Liver (tissue), 9 donors: Measurements from ENCODE around the gene PRSS27. TPM values are rescaled to one million over a fixed set of nuclear protein-coding genes. Genes with fewer than 3 reads are reported as not detected.
"Not testable (repeated sequence)": the region's sequence is repeated elsewhere in the genome, so short reads cannot be mapped to it uniquely, and the experiment has no call there.

Source experiments
- DNase-seq: peaks from one replicate; pipeline ENCODE4 v3.0.0-alpha.2; 2017; ENCODE audit warnings: low spot score
- H3K27ac ChIP-seq, 2 donors: one replicate each; pipeline ENCODE4 v1.7.0; 2013; ENCODE audit warnings: inconsistent platforms in 2 of 2, low read length in 2 of 2, control low read depth in 1 of 2, low read depth in 1 of 2, mild to moderate bottlenecking in 1 of 2
- H3K27me3 ChIP-seq, 4 donors: one replicate each; pipeline versions ENCODE4 v1.6.1 to v1.7.0; 2013; ENCODE audit warnings: low read length in 3 of 4, inconsistent platforms in 1 of 4, mild to moderate bottlenecking in 1 of 4, moderate library complexity in 1 of 4; ENCODE audit not compliant: control insufficient read depth in 4 of 4, insufficient read depth in 4 of 4
- H3K36me3 ChIP-seq, 4 donors: one replicate each; pipeline versions ENCODE4 v1.6.1 to v1.7.0; 2013; ENCODE audit warnings: low read length in 3 of 4, mild to moderate bottlenecking in 3 of 4, low read depth in 1 of 4, moderate library complexity in 1 of 4; ENCODE audit not compliant: control insufficient read depth in 4 of 4, insufficient read depth in 3 of 4
- H3K4me1 ChIP-seq, 4 donors: one replicate each; pipeline versions ENCODE4 v1.6.1 to v1.7.0; 2013; ENCODE audit warnings: low read length in 3 of 4, mild to moderate bottlenecking in 3 of 4, moderate library complexity in 1 of 4; ENCODE audit not compliant: control insufficient read depth in 4 of 4, insufficient read depth in 4 of 4
- H3K4me3 ChIP-seq, 3 donors: one replicate each; pipeline versions ENCODE4 v1.6.1 to v1.7.0; 2013; ENCODE audit warnings: low read length in 3 of 3, control low read depth in 1 of 3, low read depth in 1 of 3, mild to moderate bottlenecking in 1 of 3
- H3K9ac ChIP-seq, 2 donors: one replicate each; pipeline ENCODE4 v1.7.0; 2013; ENCODE audit warnings: low read length in 2 of 2, mild to moderate bottlenecking in 2 of 2, moderate library complexity in 2 of 2, control low read depth in 1 of 2, low read depth in 1 of 2
- H3K9me3 ChIP-seq, 4 donors: one replicate each; pipeline versions ENCODE4 v1.6.1 to v1.7.0; 2013; ENCODE audit warnings: low read length in 3 of 4; ENCODE audit not compliant: control insufficient read depth in 4 of 4
- FOXA2 ChIP-seq: IDR thresholded peaks from 2 replicates; pipeline ENCODE4 v1.6.1; 2016; ENCODE audit warnings: antibody characterized with exemption
- GABPA ChIP-seq, 2 donors: IDR thresholded peaks in 1 of 2; conservative IDR thresholded peaks in 1 of 2; 2 replicates each; pipeline ENCODE4 v1.6.1; 2016; ENCODE audit warnings: antibody characterized with exemption in 2 of 2, mild to moderate bottlenecking in 1 of 2, moderate library complexity in 1 of 2
- HNF4A ChIP-seq, 2 donors: conservative IDR thresholded peaks; 2 replicates each; pipeline ENCODE4 v1.6.1; 2016; ENCODE audit warnings: antibody characterized with exemption in 2 of 2, mild to moderate bottlenecking in 2 of 2
- MAX ChIP-seq: IDR thresholded peaks from 2 replicates; pipeline ENCODE4 v1.6.1; 2016; ENCODE audit warnings: antibody characterized with exemption
- NR2F2 ChIP-seq: IDR thresholded peaks from 2 replicates; pipeline ENCODE4 v1.6.1; 2016; ENCODE audit warnings: antibody characterized with exemption
- RXRA ChIP-seq, 2 donors: IDR thresholded peaks; 2 replicates each; pipeline ENCODE4 v1.6.1; 2017 to 2018; ENCODE audit warnings: antibody characterized with exemption in 2 of 2, mild to moderate bottlenecking in 1 of 2
- SP1 ChIP-seq: IDR thresholded peaks from 2 replicates; pipeline ENCODE4 v1.6.1; 2018; ENCODE audit warnings: antibody characterized with exemption, mild to moderate bottlenecking
- TAF1 ChIP-seq: conservative IDR thresholded peaks from 2 replicates; pipeline ENCODE4 v1.6.1; 2016; ENCODE audit warnings: antibody characterized with exemption, mild to moderate bottlenecking
- WGBS: extraction: QIAGEN DNeasy Blood & Tissue Kit; methylation state at CpG from one replicate; pipeline ENCODE4 v1.1.7; 2013; 5-methylcytosine and 5-hydroxymethylcytosine counted together
- polyA plus RNA-seq, 2 donors: library from polyadenylated mRNA; stranded (reverse) in 1 of 2; unstranded in 1 of 2; fragments of 200-250 nt in 1 of 2; fragments of >200 nt in 1 of 2; fragmentation: Nextera tagmentation in 1 of 2; extraction: Ambion mirVana in 1 of 2; gene quantifications; one replicate each; pipeline versions ENCODE4 v1.2.1 to v1.2.3, GENCODE V29; 2013 to 2015
- total RNA-seq, 2 donors: library from RNA; depleted of rRNA; stranded (reverse); fragments of >200 nt; gene quantifications; one replicate each; pipeline ENCODE4 v1.2.3, GENCODE V29; 2014
- TF ChIP-seq, protein P1 (sequence below): IDR thresholded peaks from 2 replicates; pipeline ENCODE4 v1.6.1; 2016; ENCODE audit warnings: antibody characterized with exemption
- TF ChIP-seq, protein P2 (sequence below): IDR thresholded peaks from 2 replicates; pipeline ENCODE4 v1.6.1; 2016; ENCODE audit warnings: antibody characterized with exemption, mild to moderate bottlenecking
- TF ChIP-seq, protein P3 (sequence below): IDR thresholded peaks from 2 replicates; pipeline ENCODE4 v1.6.1; 2016; ENCODE audit warnings: antibody characterized with exemption
- donor health status: healthy.
- donor health status: healthy.
- donor health status: healthy.
- donor health status: healthy.
- donor health status: healthy.

The PRSS27 gene
- total and polyA plus RNA-seq, 4 donors, result 0.05 to 1.5 (median 0.22) TPM; not detected in 1

DNA sequence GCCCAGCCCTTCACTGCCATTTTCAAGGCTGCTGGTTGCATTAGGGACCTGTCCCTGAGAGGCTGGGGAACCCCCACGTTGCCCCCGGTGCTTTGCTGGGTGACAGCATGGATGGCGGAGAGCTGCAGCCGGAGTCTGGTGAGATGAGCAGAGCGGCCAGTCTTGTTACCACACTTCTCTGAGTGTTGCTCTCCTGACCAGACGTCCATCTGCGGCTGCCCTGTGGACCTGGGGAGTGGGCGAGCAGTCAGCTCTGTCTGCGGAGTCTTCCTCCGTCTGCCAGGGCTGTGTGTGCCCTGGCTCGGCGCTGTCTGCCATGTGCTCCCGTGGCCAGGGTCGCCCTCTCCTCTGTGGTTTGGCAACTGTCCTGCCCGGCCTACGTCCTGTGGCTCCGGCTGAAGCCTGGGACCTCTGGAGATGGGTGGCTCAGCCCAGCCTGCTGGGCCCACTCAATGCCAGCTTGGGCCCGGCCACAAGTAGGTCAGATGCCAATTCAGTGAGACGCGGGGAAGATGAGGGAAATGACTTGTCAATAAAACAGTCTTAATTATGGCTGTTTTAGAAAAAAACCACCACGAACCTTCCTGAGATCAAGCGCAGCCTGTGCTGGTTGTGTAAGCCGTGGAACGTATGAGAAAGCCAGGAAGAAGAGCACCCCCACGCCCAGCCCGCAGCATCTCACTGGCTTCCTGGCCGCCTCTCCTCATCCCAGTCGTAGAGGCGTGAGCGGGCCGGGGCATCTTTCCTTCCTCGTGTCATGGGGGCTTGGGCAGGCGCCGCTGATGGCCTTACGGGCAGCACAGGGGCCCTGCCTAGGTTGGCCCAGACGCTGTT, 29.8 kb downstream of the PRSS27 start:
- no peaks in the 10 kb centered on the region for H3K9me3 ChIP-seq
- no peak overlapping the region for H3K4me3 ChIP-seq
- H3K36me3 ChIP-seq, result peaks cover 0 to 10% (median 4%) of the 10 kb centered on the region in 4 donors
- no peak overlapping the region for H3K27ac ChIP-seq
- H3K27me3 ChIP-seq, result no peaks in the 10 kb centered on the region
- WGBS, result 87% methylated on average over 36 of the region's 36 CpGs
- DNase-seq, result no peak
- peaks cover 0 to 12% (median 7%) of the 10 kb centered on the region in 4 donors for H3K4me1 ChIP-seq
- TF ChIP-seq RXRA (IDR thresholded peaks at IDR 0.05), result no peak
- TF ChIP-seq, protein P1, sequence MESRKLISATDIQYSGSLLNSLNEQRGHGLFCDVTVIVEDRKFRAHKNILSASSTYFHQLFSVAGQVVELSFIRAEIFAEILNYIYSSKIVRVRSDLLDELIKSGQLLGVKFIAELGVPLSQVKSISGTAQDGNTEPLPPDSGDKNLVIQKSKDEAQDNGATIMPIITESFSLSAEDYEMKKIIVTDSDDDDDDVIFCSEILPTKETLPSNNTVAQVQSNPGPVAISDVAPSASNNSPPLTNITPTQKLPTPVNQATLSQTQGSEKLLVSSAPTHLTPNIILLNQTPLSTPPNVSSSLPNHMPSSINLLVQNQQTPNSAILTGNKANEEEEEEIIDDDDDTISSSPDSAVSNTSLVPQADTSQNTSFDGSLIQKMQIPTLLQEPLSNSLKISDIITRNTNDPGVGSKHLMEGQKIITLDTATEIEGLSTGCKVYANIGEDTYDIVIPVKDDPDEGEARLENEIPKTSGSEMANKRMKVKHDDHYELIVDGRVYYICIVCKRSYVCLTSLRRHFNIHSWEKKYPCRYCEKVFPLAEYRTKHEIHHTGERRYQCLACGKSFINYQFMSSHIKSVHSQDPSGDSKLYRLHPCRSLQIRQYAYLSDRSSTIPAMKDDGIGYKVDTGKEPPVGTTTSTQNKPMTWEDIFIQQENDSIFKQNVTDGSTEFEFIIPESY, result no peak
- TF ChIP-seq NR2F2, result no peak
- no peak for TF ChIP-seq TAF1
- TF ChIP-seq GABPA (IDR thresholded peaks at IDR 0.05 in 1 of 2, conservative IDR thresholded peaks at IDR 0.05 in 1 of 2), result no peak
- no peak for TF ChIP-seq SP1
- TF ChIP-seq FOXA2, result no peak
- TF ChIP-seq MAX, result no peak
- TF ChIP-seq, protein P2, sequence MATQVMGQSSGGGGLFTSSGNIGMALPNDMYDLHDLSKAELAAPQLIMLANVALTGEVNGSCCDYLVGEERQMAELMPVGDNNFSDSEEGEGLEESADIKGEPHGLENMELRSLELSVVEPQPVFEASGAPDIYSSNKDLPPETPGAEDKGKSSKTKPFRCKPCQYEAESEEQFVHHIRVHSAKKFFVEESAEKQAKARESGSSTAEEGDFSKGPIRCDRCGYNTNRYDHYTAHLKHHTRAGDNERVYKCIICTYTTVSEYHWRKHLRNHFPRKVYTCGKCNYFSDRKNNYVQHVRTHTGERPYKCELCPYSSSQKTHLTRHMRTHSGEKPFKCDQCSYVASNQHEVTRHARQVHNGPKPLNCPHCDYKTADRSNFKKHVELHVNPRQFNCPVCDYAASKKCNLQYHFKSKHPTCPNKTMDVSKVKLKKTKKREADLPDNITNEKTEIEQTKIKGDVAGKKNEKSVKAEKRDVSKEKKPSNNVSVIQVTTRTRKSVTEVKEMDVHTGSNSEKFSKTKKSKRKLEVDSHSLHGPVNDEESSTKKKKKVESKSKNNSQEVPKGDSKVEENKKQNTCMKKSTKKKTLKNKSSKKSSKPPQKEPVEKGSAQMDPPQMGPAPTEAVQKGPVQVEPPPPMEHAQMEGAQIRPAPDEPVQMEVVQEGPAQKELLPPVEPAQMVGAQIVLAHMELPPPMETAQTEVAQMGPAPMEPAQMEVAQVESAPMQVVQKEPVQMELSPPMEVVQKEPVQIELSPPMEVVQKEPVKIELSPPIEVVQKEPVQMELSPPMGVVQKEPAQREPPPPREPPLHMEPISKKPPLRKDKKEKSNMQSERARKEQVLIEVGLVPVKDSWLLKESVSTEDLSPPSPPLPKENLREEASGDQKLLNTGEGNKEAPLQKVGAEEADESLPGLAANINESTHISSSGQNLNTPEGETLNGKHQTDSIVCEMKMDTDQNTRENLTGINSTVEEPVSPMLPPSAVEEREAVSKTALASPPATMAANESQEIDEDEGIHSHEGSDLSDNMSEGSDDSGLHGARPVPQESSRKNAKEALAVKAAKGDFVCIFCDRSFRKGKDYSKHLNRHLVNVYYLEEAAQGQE, result no peak
- no peak for TF ChIP-seq HNF4A (conservative IDR thresholded peaks at IDR 0.05)
- TF ChIP-seq, protein P3, sequence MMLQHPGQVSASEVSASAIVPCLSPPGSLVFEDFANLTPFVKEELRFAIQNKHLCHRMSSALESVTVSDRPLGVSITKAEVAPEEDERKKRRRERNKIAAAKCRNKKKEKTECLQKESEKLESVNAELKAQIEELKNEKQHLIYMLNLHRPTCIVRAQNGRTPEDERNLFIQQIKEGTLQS, result no peak
- H3K9ac ChIP-seq, result no peak overlapping the region

- H3K9me3 ChIP-seq, H3K9ac ChIP-seq, DNase-seq, H3K27me3 ChIP-seq, H3K4me3 ChIP-seq, H3K27ac ChIP-seq: not testable (repeated sequence)
- peaks cover 0 to 10% (median 4%) of the 10 kb centered on the region in 4 donors for H3K36me3 ChIP-seq
- 80% methylated on average over 4 of the region's 13 CpGs for WGBS
- H3K4me1 ChIP-seq, result peaks cover 0 to 12% (median 7%) of the 10 kb centered on the region in 4 donors
Measured at GRCh38 chr16:2689422-2689821, 30.6 kb downstream of the PRSS27 start.
